Adrenal gland (tissue), 5 donors: ENCODE measurements around the gene MUC20.
"Not testable (repeated sequence)": the region's sequence is repeated elsewhere in the genome, so short reads cannot be mapped to it uniquely, and the experiment has no call there.

ENCODE experiments used
- CTCF ChIP-seq, 6 experiments: fragments of 450-650 bp in 4 of 6; fragments of 200-600 bp in 2 of 6; sonication (generic) in 1 of 6; IDR thresholded peaks; 1 replicate in 5 of 6; 2 replicates in 1 of 6; pipeline versions ENCODE4 v1.5.1 to v1.8.0; 2016 to 2021; ENCODE audit warnings: antibody characterized with exemption in 6 of 6, mild to moderate bottlenecking in 2 of 6, moderate library complexity in 1 of 6
- POLR2A ChIP-seq, 2 donors: fragments of 450-650 bp; IDR thresholded peaks; one replicate each; pipeline ENCODE4 v1.6.1; 2017; ENCODE audit warnings: antibody characterized with exemption in 2 of 2, mild to moderate bottlenecking in 2 of 2, moderate library complexity in 1 of 2
- donor health status: DM: no; HTN: no; CAD: no.

GRCh38 chr3:195749101-195749500, 28.3 kb downstream of the MUC20 start:
- not testable (repeated sequence) for TF ChIP-seq POLR2A, CTCF (IDR thresholded peaks at IDR 0.05)
